ENCODE measurements around the gene CCDC78. TPM values are rescaled to one million over a fixed set of nuclear protein-coding genes. Genes with fewer than 3 reads are reported as not detected.

The CCDC78 gene
- total and polyA plus RNA-seq, 2 of the 13 experiments (the other 11 are each of a cell fraction or from before 2014, with no cell fraction given): 0.53 to 1.5 TPM

GRCh38 chr16:700684-701584 is 25.3 kb downstream of the CCDC78 start (continued):
- TF ChIP-seq RNF219 (CRISPR knock-in tag; IDR thresholded peaks at IDR 0.05) (no peak), PAF1 (CRISPR knock-in tag; IDR thresholded peaks at IDR 0.05) (no peak), KLF15 (CRISPR knock-in tag; IDR thresholded peaks at IDR 0.05; ENCODE audit: borderline replicate concordance) (no peak), NFE2 (CRISPR knock-in tag; IDR thresholded peaks at IDR 0.05) (no peak), SALL1 (CRISPR knock-in tag; IDR thresholded peaks at IDR 0.05) (peak; percentile 87), TRIM24 (CRISPR knock-in tag; IDR thresholded peaks at IDR 0.05) (no peak), ETV5 (CRISPR knock-in tag; IDR thresholded peaks at IDR 0.05; ENCODE audit: borderline replicate concordance) (0 out of 2 replicates have a peak, but pooled peaks have one; percentile 13), HOMEZ (CRISPR knock-in tag; IDR thresholded peaks at IDR 0.05; ENCODE audit: low read depth) (no peak), DNMT1 (CRISPR knock-in tag; IDR thresholded peaks at IDR 0.05) (no peak), MAX (IDR thresholded peaks at IDR 0.05) (no peak), ZBTB3 (CRISPR knock-in tag; IDR thresholded peaks at IDR 0.05; ENCODE audit: borderline replicate concordance, low read depth) (no peak), ZNF652 (CRISPR knock-in tag; IDR thresholded peaks at IDR 0.05; ENCODE audit: borderline replicate concordance, low read depth) (no peak), SKI (IDR thresholded peaks at IDR 0.05; ENCODE audit: partially characterized antibody) (no peak), SIN3B (IDR thresholded peaks at IDR 0.05; ENCODE audit: low read length) (no peak), ZFP36L1 (CRISPR knock-in tag; IDR thresholded peaks at IDR 0.05) (no peak), ZBTB37 (CRISPR knock-in tag; IDR thresholded peaks at IDR 0.05) (no peak), ZNF34 (CRISPR knock-in tag; IDR thresholded peaks at IDR 0.05; ENCODE audit: borderline replicate concordance) (no peak), THAP7 (CRISPR knock-in tag; IDR thresholded peaks at IDR 0.05) (no peak), NKX3-1 (CRISPR knock-in tag; IDR thresholded peaks at IDR 0.05) (peak; percentile 81), ZNF557 (CRISPR knock-in tag; IDR thresholded peaks at IDR 0.05) (no peak), ZBTB46 (CRISPR knock-in tag; IDR thresholded peaks at IDR 0.05; ENCODE audit: borderline replicate concordance) (no peak), ZNF781 (CRISPR knock-in tag; IDR thresholded peaks at IDR 0.05; ENCODE audit: borderline replicate concordance, not compliant biosample characterization) (no peak)
